SK-N-MC (cell line): ENCODE data around the gene LTB.

Source experiments
- EZH2 ChIP-seq: fragments of 200-600 bp; sonication (generic); IDR thresholded peaks from one replicate; pipeline ENCODE4 v1.6.1; 2017; ENCODE audit warnings: antibody characterized with exemption
- POLR2AphosphoS5 ChIP-seq: IDR thresholded peaks from 2 replicates; pipeline ENCODE4 v1.6.1; 2012; ENCODE audit warnings: mild to moderate bottlenecking, low read depth, low read length, borderline replicate concordance

GRCh38 chr6:31538805-31539400 is 43.3 kb downstream of the LTB start:
- TF ChIP-seq POLR2AphosphoS5 (peak; percentile 38; the same call in 1 of the 2 replicates), EZH2 (no peak)
